ENCODE data around the gene ZNF490.
"Not testable (repeated sequence)": the region's sequence is repeated elsewhere in the genome, so short reads cannot be mapped to it uniquely, and the experiment has no call there.

ZNF490 gene

GRCh38 chr19:12646551-12646950 lies 35.9 kb upstream of the ZNF490 start:
- Histone ChIP-seq H3K4me2 (ENCODE audit: low read length) (no peak overlapping the region), H3K9ac (ENCODE audit: low read length) (no peak overlapping the region), H3K4me3 (ENCODE audit: low read depth, low read length, poor library complexity, severe bottlenecking) (no peak overlapping the region), H4K20me1 (ENCODE audit: insufficient read depth, low read length) (no peaks in the 10 kb centered on the region), H2AFZ (ENCODE audit: low read length) (no peak overlapping the region), H3K9me3 (ENCODE audit: low read length) (no peaks in the 10 kb centered on the region), H3K27me3 (ENCODE audit: insufficient read depth, low read length) (no peaks in the 10 kb centered on the region), H3K36me3 (ENCODE audit: insufficient read depth, low read length) (peaks cover 30% of the 10 kb centered on the region), H3K9me2 (ENCODE audit: low read depth, low read length) (no peaks in the 10 kb centered on the region), H3F3A (ENCODE audit: insufficient read depth, low read length) (no peaks in the 10 kb centered on the region), H3K27ac (ENCODE audit: low read depth, low read length, poor library complexity, severe bottlenecking) (no peak overlapping the region), H3K79me2 (ENCODE audit: insufficient read depth, low read length) (no peaks in the 10 kb centered on the region), H3K4me1 (ENCODE audit: insufficient read depth, low read length, severe bottlenecking) (no peaks in the 10 kb centered on the region)
- TF ChIP-seq CTCF (IDR thresholded peaks at IDR 0.05; ENCODE audit: low read length) (no peak), EZH2 (IDR thresholded peaks at IDR 0.05; ENCODE audit: borderline replicate concordance, low read length) (no peak)

- peaks cover 19% of the 10 kb centered on the region for H3K36me3 ChIP-seq (ENCODE audit: insufficient read depth, low read length)
- not testable (repeated sequence) for H3K4me1 ChIP-seq (ENCODE audit: insufficient read depth, low read length, severe bottlenecking); H3K9me2 ChIP-seq (ENCODE audit: low read depth, low read length)
Measured at GRCh38 chr19:12643716-12644115, 33.1 kb upstream of the ZNF490 start.

GRCh38 chr19:12642506-12642905 lies 31.9 kb upstream of the ZNF490 start:
- H3K9me2 ChIP-seq (ENCODE audit: low read depth, low read length): no peaks in the 10 kb centered on the region
- H3K27ac ChIP-seq (ENCODE audit: low read depth, low read length, poor library complexity, severe bottlenecking): no peak overlapping the region
- H3K4me2 ChIP-seq (ENCODE audit: low read length): no peak overlapping the region
- H3F3A ChIP-seq (ENCODE audit: insufficient read depth, low read length): no peaks in the 10 kb centered on the region
- H3K9me3 ChIP-seq (ENCODE audit: low read length): no peaks in the 10 kb centered on the region
- H3K79me2 ChIP-seq (ENCODE audit: insufficient read depth, low read length): no peaks in the 10 kb centered on the region
- TF ChIP-seq CTCF (IDR thresholded peaks at IDR 0.05; ENCODE audit: low read length): no peak
- no peak for TF ChIP-seq EZH2 (IDR thresholded peaks at IDR 0.05; ENCODE audit: borderline replicate concordance, low read length)
- H3K4me1 ChIP-seq (ENCODE audit: insufficient read depth, low read length, severe bottlenecking): peaks cover 8% of the 10 kb centered on the region
- H4K20me1 ChIP-seq (ENCODE audit: insufficient read depth, low read length): no peaks in the 10 kb centered on the region
- H2AFZ ChIP-seq (ENCODE audit: low read length): no peak overlapping the region
- H3K9ac ChIP-seq (ENCODE audit: low read length): no peak overlapping the region
- H3K27me3 ChIP-seq (ENCODE audit: insufficient read depth, low read length): no peaks in the 10 kb centered on the region
- H3K4me3 ChIP-seq (ENCODE audit: low read depth, low read length, poor library complexity, severe bottlenecking): no peak overlapping the region
- peaks cover 19% of the 10 kb centered on the region for H3K36me3 ChIP-seq (ENCODE audit: insufficient read depth, low read length)

More at GRCh38 chr19:12643716-12644115, 33.1 kb upstream of the ZNF490 start:
- H3K9me3 ChIP-seq (ENCODE audit: low read length); H3K4me3 ChIP-seq (ENCODE audit: low read depth, low read length, poor library complexity, severe bottlenecking); H3K79me2 ChIP-seq (ENCODE audit: insufficient read depth, low read length); H3K27me3 ChIP-seq (ENCODE audit: insufficient read depth, low read length); H3K9ac ChIP-seq (ENCODE audit: low read length); H4K20me1 ChIP-seq (ENCODE audit: insufficient read depth, low read length); H3K4me2 ChIP-seq (ENCODE audit: low read length); H3K27ac ChIP-seq (ENCODE audit: low read depth, low read length, poor library complexity, severe bottlenecking); H3F3A ChIP-seq (ENCODE audit: insufficient read depth, low read length); H2AFZ ChIP-seq (ENCODE audit: low read length): not testable (repeated sequence)

DNA sequence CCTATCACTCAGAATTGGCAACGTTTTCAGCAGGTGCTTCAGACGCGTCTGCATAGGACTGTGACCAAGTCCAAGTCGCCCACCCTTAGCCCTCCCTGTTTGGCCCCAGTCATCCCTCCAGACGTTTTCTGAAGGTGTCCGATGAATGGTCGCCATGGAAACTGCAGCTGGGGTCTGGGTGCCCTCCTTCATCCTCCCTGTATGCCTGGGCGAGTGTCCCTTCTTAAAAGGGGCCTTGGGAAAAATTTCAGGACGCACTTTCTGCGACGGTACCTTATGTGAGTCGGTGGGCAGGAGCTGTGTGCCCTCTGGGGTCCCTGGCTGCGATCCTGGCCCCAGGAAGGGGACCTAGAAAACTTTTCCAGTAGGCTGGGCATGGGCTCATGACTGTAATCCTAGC lies 30.8 kb upstream of the ZNF490 start:
- no peak overlapping the region for H3K4me3 ChIP-seq (ENCODE audit: low read depth, low read length, poor library complexity, severe bottlenecking)
- no peak for TF ChIP-seq CTCF (IDR thresholded peaks at IDR 0.05; ENCODE audit: low read length)
- TF ChIP-seq EZH2 (IDR thresholded peaks at IDR 0.05; ENCODE audit: borderline replicate concordance, low read length): no peak
- no peak overlapping the region for H3K9ac ChIP-seq (ENCODE audit: low read length)
- H3K9me2 ChIP-seq (ENCODE audit: low read depth, low read length): no peaks in the 10 kb centered on the region
- no peaks in the 10 kb centered on the region for H3K27me3 ChIP-seq (ENCODE audit: insufficient read depth, low read length)
- H3K4me2 ChIP-seq (ENCODE audit: low read length): no peak overlapping the region
- peaks cover 8% of the 10 kb centered on the region for H3K4me1 ChIP-seq (ENCODE audit: insufficient read depth, low read length, severe bottlenecking)
- no peaks in the 10 kb centered on the region for H3F3A ChIP-seq (ENCODE audit: insufficient read depth, low read length)
- peaks cover 9% of the 10 kb centered on the region for H3K36me3 ChIP-seq (ENCODE audit: insufficient read depth, low read length)
- H4K20me1 ChIP-seq (ENCODE audit: insufficient read depth, low read length): no peaks in the 10 kb centered on the region
- H3K27ac ChIP-seq (ENCODE audit: low read depth, low read length, poor library complexity, severe bottlenecking): no peak overlapping the region
- H2AFZ ChIP-seq (ENCODE audit: low read length): no peak overlapping the region
- H3K9me3 ChIP-seq (ENCODE audit: low read length): no peaks in the 10 kb centered on the region
- H3K79me2 ChIP-seq (ENCODE audit: insufficient read depth, low read length): no peaks in the 10 kb centered on the region
